GM19240 (cell line): ENCODE data around the gene PTCD3.

Experiments used
- DNase-seq: peaks from one replicate; pipeline ENCODE4 v3.0.0; 2011; ENCODE audit warnings: low spot score; ENCODE audit not compliant: insufficient read length

Gene PTCD3

DNA sequence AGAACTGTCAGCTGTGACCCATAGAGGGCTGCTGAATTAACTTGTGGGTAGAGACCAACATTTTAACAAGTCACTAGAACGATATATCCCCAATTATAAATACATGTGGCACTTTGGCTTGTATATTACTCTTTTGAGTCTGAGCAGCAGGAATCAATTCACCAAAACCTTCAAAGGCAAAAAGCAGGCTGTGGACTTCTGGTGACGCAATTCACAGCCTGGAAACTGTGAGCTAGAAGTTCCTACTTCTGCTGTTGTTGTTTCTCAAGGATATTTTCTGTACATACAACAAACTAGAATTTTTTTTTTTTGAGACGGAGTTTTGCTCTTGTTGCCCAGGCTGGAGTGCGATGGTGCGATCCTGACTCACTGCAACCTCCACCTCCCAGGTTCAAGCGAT is 37.3 kb downstream of the PTCD3 start:
- DNase-seq = no peak

DNA sequence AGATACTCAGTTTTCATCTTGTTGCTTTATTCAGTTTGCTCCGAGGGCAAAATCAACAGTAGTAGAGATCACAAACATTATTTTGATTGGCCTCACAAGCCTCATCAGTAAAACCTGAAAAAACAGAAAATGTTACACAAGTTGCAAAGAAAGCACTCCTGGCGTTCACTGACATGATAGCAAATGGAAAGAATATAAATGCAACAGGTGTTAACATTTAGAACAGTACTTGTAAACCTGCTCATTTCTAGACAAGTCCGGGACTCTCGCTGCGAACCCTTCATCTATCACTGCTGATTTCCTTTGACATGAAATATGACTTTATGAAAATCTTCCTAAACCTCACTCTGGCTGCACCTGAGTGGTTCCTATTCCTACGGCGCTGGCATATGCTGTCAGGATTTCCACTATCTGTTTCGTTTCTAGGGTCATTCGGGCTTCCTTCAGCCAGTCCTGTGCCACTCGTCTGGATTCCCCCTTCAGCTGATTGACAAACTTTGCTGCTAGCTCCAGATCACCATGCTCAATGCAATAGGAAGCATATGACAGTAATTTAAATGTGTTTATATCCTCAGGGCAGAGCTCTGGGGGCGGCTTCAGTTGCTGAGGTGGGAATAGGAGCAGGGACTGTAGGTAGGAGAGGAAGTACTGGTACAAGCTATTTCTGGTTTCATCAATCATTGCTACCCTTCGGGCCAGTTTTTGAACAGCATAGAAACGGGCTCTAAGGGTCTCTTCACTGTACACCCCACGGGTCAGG is 38.1 kb downstream of the PTCD3 start:
- DNase-seq = no peak

DNA sequence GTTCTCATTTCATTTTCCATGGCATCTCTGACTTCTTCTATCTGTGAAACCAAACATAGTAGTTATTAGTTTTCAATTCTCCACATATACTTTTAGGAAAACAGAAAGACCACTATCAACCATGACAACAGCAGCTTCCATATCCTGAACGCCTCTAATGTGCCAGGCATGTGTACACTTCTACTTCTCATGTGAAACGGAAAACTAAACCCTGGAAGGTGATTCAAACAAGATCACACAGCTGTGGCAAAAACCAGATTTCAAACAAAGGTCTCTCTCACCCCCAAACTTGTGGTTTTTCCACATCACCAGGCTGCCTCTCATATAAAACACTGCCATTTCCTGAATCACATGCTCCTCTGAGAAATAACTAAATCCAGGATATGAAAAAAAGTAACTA is 41.8 kb downstream of the PTCD3 start:
- DNase-seq = no peak

DNA sequence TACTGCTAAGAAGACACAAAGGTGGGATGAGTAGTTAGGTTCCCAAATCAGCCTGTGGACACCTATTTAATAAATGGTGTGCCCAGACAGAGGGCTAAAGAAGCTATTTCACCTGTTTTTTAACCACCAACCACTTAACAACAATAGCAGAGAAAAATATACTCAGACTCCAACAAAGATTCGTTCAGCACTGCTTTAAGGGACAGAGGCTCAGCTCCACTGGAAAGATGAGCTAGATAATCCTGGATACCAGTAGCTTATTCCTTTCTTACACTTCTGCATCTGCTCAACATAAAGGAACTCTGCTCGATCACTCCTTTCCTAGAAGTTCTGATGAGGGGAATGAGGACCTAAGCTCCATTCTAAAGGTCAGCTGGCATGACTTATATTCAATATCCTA is 44.5 kb downstream of the PTCD3 start:
- DNase-seq = no peak

DNA sequence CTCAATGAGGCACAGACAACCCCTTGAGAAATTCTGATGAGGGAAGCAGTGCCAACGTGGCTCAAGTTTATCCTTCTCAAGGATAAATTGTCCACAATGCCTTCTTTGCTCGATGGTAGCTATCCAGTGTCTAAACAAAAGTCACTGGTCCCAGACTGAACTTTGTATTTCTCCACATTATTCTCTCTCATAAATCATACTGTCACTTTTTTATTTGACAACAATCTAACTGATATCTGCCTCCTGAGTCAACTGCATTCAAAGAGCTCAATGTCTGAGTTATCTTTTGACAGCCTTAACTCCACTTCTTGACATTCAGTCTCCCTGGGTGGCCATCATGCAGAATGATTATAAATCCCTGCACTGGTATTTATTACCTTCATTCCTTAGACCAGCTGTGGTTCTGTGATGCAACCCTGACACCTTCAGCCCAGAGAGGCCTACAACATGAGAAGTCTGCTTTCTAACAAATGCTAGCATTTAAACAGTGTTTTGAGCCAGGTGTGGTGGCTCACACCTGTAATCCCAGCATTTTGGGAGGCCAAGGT is 51.0 kb downstream of the PTCD3 start:
- DNase-seq = no peak

DNA sequence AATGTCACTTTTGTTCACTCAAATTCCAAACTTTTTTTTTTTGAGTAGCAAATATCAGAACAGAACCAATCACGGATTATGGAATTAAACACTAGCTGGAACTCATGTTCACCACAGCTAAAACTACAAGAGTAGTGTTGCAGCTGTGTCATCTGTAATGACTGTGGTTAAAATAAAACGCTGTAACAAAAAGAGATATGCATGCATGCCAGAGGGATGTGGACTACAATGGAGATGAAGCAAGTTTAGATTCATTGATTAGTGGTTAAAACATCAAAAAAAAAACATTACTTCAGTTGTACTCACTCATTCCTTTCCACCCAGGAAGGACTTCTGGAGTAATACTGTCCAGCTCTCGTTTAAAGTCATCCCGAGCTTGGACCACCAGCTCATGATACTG is 52.3 kb downstream of the PTCD3 start:
- DNase-seq = no peak

DNA sequence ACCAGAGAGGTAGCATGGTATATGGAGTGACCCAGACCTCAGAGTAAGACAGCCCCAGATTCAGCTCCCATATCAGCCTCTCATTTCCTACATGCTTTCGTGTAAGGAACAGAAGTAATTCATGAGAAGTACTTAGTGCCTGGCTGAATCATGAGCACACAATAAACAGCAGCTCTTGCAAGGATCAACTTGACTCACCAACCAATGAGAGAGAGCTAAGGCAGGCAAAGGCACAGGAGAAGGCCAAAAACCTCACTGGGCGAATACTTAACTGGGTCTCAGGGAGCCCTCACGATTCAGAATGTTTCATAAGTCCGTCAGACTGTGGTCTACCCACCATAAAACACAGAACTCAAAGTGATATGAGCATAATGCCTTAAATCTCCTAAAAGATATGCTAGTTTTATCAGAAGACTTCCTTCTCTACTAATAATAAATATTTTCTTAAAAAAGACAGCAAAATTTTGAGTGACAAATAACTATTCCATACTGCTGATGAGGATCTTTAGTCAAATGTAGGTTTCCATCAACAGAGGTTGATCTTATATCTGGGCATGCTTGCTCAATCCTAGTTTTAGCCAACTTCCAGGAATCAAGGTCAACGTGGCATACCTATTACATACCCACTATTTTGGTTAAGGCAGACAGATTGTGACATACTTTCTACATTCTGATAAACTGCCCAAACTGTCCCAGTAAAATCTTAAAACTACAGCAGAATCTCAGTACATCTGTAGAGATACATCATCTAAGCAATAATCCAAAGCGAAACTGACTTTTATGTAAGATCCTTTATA is 54.3 kb downstream of the PTCD3 start:
- DNase-seq = no peak

DNA sequence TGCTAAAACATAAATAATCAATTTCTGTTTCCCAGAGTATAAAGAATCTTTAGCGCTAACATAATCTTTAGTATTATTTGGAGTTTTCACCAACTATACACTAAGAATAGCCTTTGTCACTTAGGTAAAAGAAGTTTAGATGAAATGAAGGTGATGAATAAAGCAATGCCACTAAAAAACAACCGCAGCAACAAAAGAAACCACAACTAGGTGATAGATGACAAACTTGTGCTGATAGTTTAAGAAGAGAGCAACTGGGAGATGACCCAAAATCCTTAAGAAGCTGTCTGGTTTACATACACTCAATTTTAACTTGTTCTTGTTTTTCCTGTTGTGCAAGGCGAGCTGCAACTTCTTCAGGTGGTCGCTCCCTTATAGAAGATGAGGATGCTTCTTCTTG is 64.4 kb downstream of the PTCD3 start:
- DNase-seq = no peak

DNA sequence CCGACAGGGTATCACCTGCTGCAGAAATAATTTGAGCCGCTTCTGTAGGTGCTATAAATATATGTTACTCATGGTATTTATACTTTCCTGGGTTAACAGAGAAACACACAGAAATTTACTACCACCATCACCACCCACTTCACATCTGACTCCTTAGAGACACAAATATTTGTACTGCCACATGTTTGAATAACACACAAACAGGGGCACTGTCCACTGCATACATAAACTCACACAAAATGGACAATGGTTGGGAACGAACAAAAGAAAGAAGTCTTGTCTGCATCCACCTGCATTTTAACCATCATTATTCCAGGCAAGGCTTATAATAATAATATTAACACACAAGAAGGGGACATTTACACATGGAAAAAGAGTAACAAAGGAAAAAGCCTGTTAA is 65.3 kb downstream of the PTCD3 start:
- no peak for DNase-seq

DNA sequence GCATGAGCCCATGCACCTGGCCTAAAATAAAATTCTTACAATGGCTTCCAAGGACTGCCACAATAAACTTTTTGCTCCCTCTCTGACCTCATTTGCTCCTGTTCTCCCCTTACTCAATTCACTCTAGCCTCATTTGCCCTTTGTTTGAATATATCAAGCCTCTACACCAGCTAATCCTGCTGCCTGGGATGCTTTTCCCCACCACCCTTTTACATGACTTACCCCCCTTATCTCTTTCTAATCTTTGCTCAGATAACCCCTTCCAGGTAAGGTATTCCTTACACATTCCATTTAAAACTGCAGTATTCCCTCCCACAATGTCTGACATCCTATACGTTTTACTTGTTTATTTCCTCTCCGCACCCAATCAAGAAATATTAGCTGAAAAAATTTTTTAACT is 66.6 kb downstream of the PTCD3 start:
- DNase-seq = no peak

DNA sequence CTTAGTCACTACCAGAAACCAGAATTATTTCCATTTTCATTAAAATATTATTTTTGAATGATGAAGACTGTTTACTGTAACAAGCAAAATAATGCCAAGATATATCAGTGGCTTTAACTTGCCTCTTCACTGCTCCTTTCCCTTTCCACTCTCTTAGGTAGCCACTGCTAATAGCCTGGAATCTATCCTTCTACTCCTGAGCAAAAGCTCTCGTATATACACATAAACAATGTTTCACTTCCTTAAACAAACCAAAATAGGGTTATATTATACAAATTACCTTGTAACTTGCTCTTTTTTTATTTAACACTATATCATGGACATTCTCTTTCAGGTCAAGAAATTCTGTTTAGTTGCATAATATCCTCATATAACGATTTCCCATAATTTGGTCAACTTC is 68.4 kb downstream of the PTCD3 start:
- DNase-seq = no peak

DNA sequence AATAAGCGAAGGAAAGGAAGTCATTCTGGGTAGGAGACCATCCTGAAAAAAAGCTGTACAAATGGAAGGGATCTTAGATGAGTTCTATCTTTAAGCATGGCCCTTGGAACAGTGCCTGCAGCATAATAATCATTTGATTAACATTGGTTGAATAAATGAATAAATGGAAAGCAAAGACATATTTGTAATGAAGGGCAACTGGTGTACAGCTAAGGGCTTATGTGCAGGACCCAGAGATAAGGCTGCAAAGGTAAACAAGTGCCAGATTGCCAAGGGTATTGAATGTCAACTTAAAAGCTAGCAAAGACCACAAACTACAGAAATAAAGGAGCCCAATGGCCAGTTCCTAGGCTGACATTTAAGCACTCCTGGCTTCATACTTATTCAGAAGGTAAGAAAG is 69.8 kb downstream of the PTCD3 start:
- no peak for DNase-seq

DNA sequence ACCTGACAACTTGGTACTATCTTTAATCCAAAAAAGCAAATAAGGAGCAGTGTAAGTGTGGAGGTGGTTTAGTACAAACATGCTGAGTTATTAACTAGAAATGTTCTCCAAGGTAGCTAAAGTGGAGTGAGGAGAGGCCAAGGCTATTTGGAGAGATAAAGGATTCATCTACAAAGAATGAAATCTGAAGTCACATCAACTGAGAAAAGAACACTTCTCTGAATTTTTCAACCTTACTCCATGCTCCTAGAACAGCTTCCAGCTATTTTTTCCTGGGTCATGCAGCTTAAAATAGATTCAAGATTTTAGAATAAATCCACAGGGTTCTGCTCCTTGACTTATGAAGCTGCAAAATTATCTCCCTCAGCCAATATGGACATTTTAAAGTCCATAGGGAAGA is 70.6 kb downstream of the PTCD3 start:
- no peak for DNase-seq

DNA sequence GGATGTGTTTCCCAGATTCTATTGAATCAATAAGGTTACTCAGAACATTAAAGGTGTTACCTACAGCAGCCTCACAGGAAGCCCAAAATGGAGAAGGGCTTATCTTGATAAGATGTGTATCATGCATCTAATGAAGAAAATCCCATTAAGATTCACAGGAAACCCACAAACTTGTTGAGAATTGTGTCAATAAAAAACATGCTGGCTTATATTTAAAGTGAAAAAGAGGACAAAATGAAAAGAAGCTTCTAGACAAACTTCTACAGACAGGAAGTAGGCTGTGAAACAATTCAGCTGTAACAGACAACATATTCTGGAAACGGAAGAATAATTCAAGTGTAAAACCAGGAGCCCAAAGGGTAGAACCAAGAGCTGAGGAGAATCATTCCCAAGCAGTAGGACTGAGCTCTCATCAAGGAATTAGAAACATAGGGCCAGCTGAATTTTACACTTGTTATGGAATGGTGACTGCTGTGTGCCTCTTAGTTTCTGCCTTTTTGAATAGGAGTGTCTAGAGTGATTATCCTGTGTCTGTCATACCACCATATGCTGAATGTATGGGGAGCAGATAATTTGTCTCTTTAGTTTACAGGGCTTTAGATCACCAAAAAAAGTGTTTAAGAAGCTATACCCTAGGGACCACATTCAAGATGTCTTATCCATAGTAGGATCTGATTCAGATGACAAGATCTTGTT is 79.6 kb downstream of the PTCD3 start:
- DNase-seq = no peak

DNA sequence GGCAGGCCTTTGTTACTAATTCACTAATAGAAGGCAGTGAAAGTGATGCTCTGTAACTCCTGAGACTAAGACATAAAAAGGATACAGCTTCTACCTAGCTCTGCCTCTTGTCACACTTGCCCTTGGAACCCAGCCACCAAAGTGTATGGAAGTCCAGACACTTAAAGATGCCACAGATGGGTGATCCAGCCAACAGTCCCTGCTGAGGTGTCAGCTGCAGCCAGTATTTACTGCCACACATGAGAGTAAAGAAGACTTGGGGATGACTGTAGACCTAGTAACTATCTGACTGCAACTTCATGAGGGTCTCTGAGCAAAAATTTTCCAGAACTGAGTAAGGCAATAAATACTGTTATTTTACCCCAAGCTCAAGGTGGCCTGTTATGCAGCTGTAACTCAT is 80.4 kb downstream of the PTCD3 start:
- DNase-seq = no peak

DNA sequence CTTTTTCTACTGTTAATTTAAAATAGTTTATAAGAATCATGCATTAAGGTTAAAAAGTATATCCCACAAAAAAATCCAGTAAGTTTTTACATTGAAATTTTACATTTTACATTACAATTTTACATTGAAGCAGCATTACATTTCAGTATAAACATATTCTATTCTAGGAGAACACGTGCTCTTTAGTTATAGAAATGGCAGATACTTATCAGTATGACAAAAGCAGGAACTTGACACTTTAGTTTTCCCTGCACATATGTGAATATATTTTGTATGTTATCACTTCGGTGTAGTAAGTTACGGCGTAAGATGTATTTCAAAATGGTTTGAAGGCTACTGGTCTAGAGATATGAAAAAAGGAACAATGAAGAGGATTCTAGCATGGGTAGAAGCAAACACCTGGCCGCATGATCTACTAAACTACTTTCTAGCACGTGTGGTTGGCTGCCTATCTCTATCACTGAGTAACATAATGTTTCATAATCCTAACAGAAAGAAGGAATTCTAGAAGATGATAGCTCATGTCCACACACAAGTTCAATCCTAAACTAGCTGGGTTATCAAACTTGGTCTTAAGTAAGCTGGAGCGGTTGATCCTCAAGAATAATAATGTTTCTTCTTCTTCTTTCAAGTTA is 83.9 kb downstream of the PTCD3 start:
- no peak for DNase-seq
